Colonic mucosa (tissue), 4 donors: ENCODE measurements around the gene RNF166. TPM values are rescaled to one million over a fixed set of nuclear protein-coding genes. Genes with fewer than 3 reads are reported as not detected.

Source experiments
- DNase-seq: peaks from one replicate; pipeline ENCODE4 v3.0.0-alpha.2; 2020
- H3K27ac ChIP-seq: fragments of 200-600 bp; one replicate; pipeline ENCODE4 v1.8.0; 2021
- H3K27me3 ChIP-seq: fragments of 200-600 bp; one replicate; pipeline ENCODE4 v1.8.0; 2021
- H3K36me3 ChIP-seq: fragments of 200-600 bp; one replicate; pipeline ENCODE4 v1.8.0; 2021
- H3K4me1 ChIP-seq: fragments of 200-600 bp; one replicate; pipeline ENCODE4 v1.8.0; 2021; ENCODE audit warnings: mild to moderate bottlenecking
- H3K4me3 ChIP-seq: fragments of 200-600 bp; one replicate; pipeline ENCODE4 v1.8.0; 2021
- H3K9ac ChIP-seq, 2 donors: one replicate each; pipeline ENCODE4 v1.7.0; 2013; ENCODE audit warnings: control low read depth in 2 of 2, low read depth in 2 of 2, low read length in 2 of 2
- H3K9me3 ChIP-seq: fragments of 200-600 bp; one replicate; pipeline ENCODE4 v1.8.0; 2021
- CTCF ChIP-seq: fragments of 200-600 bp; IDR thresholded peaks from one replicate; pipeline ENCODE4 v1.8.0; 2022; ENCODE audit warnings: antibody characterized with exemption, mild to moderate bottlenecking
- intact Hi-C: fragments of 100-400 bp; cut with DNase I; formaldehyde crosslinking; loops from one replicate; pipeline ENCODE4 v1.14.1; 2022
- total RNA-seq, 2 donors: library from RNA; stranded (reverse); fragmentation: NEBNext Ultra II Directional in 1 of 2; extraction: Animal tissue kit (Norgen Biotek cat#: 25700) in 1 of 2; gene quantifications; one replicate each; pipeline ENCODE4 v1.2.1, GENCODE V29; 2021
- donor health status: healthy.
- donor health status: DM: no; HTN: no; CAD: no.
- donor health status: DM: no; HTN: no; CAD: no.

Gene RNF166
- total RNA-seq, 2 donors from 2014 or later = 9.2 to 9.3 TPM

GRCh38 chr16:88686062-88686438 lies 20.2 kb downstream of the RNF166 start:
- Histone ChIP-seq H3K36me3 (no peaks in the 10 kb centered on the region), H3K4me1 (peaks cover 13% of the 10 kb centered on the region), H3K4me3 (peak overlapping the region; percentile 56), H3K27ac (no peak overlapping the region), H3K27me3 (peaks cover 7% of the 10 kb centered on the region), H3K9ac (peak overlapping the region; percentile 40 to 46), H3K9me3 (no peaks in the 10 kb centered on the region)
- intact Hi-C loops = no loop called here
- no peak for DNase-seq
- no peak for TF ChIP-seq CTCF

- TF ChIP-seq CTCF = peak; percentile 24
- no peaks in the 10 kb centered on the region for H3K9me3 ChIP-seq
- no peaks in the 10 kb centered on the region for H3K36me3 ChIP-seq
- peak overlapping the region; percentile 40 to 46 for H3K9ac ChIP-seq
- H3K27me3 ChIP-seq = peaks cover 7% of the 10 kb centered on the region
- peaks cover 13% of the 10 kb centered on the region for H3K4me1 ChIP-seq
- DNase-seq = no peak
- H3K27ac ChIP-seq = no peak overlapping the region
- intact Hi-C loops = no loop called here
- peak overlapping the region; percentile 56 for H3K4me3 ChIP-seq
Observed at GRCh38 chr16:88685156-88686061, 20.8 kb downstream of the RNF166 start.

GRCh38 chr16:88684569-88685155 lies 21.5 kb downstream of the RNF166 start:
- Histone ChIP-seq H3K4me3 (no peak overlapping the region), H3K9ac (peak overlapping the region in 1 of 2 donors; percentile 40), H3K36me3 (no peaks in the 10 kb centered on the region), H3K4me1 (peaks cover 13% of the 10 kb centered on the region), H3K27me3 (peaks cover 7% of the 10 kb centered on the region), H3K9me3 (no peaks in the 10 kb centered on the region), H3K27ac (no peak overlapping the region)
- TF ChIP-seq CTCF = no peak
- intact Hi-C loops = no loop called here
- DNase-seq = no peak

- Histone ChIP-seq H3K4me1 (peaks cover 8% of the 10 kb centered on the region), H3K4me3 (no peak overlapping the region), H3K9me3 (no peaks in the 10 kb centered on the region), H3K9ac (peak overlapping the region in 1 of 2 donors; percentile 46), H3K27me3 (peaks cover 15% of the 10 kb centered on the region), H3K27ac (peak overlapping the region; percentile 68), H3K36me3 (no peaks in the 10 kb centered on the region)
- no peak for TF ChIP-seq CTCF
- DNase-seq = no peak
- intact Hi-C loops = no loop called here
Observed at GRCh38 chr16:88681709-88682451, 24.3 kb downstream of the RNF166 start.

GRCh38 chr16:88681084-88681680 lies 25.0 kb downstream of the RNF166 start:
- peak; percentile 54 for TF ChIP-seq CTCF
- DNase-seq = peak; percentile 61
- H3K9me3 ChIP-seq = no peaks in the 10 kb centered on the region
- intact Hi-C loops = no loop called here
- peak overlapping the region in 1 of 2 donors; percentile 30 for H3K9ac ChIP-seq
- no peaks in the 10 kb centered on the region for H3K36me3 ChIP-seq
- H3K27me3 ChIP-seq = peaks cover 15% of the 10 kb centered on the region
- no peak overlapping the region for H3K4me3 ChIP-seq
- H3K27ac ChIP-seq = peak overlapping the region; percentile 68
- H3K4me1 ChIP-seq = peaks cover 4% of the 10 kb centered on the region
